ENCODE measurements around the gene CRTAC1. TPM values are rescaled to one million over a fixed set of nuclear protein-coding genes. Genes with fewer than 3 reads are reported as not detected.
"Not testable (repeated sequence)": the region's sequence is repeated elsewhere in the genome, so short reads cannot be mapped to it uniquely, and the experiment has no call there.

The CRTAC1 gene
- total RNA-seq, 1 donor, result not detected

DNA sequence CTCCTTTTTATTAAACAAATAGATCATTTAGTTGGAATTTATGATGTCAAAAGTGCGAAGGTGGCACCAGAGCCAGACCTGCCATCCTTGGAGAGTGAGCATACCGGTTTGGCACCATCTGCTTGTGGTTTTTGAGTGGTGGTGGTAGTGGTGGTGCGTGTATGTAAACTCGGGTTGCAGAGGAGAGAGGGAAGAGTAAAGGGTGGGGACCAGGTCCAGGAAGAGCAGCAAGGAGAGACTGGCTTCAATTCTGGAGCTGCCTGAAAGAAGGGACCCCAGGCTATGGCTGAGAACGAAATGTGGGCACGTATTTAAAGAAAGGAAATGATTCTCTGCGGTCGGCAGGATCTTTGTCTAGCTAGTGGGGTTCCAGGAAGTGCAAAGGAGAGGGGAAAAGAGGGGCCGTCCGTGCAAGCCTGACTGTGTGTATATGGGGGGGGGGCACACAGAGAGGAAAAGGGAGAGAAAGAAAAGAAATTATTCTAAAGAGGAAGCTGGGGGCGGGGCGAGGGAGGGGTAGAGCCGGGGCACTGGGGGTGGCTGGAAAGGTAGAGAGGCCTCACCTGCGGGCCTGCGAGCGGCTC lies 181.2 kb downstream of the CRTAC1 start:
- peak in 1 of 3 donors; percentile 17 for DNase-seq (ENCODE audit: low read depth in 2 of 3, low spot score in 2 of 3)

DNA sequence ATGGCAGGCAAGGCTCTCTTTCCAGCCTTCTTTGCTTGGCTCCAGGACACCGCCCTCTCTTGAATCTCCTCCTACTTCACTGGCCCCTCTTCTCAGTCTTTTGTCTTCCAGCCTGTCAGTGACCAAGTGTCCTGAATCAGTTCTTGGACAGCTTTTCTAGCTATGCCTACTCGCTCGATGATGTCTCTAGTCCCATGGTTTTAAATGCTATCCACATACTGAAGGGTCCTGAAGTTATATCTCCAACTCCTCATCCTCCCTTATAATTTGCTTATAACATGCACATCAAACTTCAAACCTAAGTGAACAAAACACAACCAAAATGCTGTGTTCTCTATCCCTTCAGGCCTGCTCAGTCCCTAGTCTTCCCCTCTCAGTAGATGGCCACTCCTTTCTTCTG lies 185.7 kb downstream of the CRTAC1 start:
- DNase-seq (ENCODE audit: low read depth in 2 of 3, low spot score in 2 of 3), result no peak

DNA sequence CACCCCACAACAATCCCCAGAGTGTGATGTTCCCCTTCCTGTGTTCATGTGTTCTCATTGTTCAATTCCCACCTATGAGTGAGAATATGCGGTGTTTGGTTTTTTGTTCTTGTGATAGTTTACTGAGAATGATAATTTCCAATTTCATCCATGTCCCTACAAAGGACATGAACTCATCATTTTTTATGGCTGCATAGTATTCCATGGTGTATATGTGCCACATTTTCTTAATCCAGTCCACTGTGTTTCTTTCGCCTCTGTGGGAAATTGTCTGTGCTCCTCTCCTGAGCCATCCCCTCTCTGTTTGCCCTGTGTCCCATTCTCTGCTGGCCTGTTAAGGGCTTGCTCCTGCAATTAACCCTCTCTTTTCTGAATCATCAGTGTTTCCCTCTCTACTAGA lies 186.4 kb downstream of the CRTAC1 start:
- DNase-seq (ENCODE audit: low read depth in 2 of 3, low spot score in 2 of 3), result not testable (repeated sequence)

DNA sequence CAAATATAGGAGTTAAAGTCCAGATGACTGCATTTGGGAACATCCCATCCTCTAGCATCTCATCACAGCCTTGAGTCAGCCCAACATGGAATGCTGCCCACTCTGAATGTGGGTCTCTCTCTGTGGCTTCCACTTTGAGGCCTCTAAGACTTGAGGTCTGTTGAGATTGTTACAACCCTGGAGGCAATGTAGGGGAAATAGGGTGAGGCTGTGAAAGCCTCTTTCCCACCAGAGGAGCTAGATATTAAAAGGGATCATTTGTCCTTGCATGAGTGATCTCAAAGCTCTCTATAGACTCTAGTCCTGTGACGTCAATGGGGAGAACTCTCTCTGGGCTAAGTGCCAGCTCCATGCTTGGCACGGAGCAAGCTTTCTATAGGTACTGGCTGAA lies 187.1 kb downstream of the CRTAC1 start:
- DNase-seq (ENCODE audit: low read depth in 2 of 3, low spot score in 2 of 3), result no peak

DNA sequence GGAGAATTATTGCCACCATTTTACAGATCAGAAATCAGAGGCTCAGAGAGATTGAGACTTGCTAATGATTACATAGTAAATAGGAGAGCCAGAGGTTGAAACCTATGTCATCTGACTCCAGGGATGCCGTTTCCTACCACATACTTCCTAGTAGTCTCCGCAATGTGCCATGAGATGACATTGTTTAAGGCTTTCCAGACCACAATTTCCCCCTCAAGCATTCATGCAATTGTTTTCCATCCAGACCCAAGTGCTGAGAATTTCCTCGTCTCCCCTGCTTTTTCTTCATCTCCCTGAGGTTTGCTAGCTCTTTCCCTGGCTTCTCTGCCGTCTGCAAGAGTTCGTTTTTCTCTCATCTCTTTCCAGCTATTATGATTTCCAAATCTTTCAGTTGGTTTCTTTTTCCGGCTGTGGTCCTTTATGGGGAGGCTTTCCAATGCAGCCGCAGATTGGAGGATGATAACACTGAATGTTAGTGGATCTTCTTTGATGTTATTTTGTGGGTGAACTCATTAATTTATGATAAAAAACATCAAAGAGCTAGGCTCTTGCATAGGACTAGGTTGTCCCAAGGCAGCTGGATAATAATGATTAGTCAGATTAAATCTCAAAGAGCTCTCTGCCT lies 187.7 kb downstream of the CRTAC1 start:
- peak in 2 of 3 donors; percentile 18 to 20 for DNase-seq (ENCODE audit: low read depth in 2 of 3, low spot score in 2 of 3)

DNA sequence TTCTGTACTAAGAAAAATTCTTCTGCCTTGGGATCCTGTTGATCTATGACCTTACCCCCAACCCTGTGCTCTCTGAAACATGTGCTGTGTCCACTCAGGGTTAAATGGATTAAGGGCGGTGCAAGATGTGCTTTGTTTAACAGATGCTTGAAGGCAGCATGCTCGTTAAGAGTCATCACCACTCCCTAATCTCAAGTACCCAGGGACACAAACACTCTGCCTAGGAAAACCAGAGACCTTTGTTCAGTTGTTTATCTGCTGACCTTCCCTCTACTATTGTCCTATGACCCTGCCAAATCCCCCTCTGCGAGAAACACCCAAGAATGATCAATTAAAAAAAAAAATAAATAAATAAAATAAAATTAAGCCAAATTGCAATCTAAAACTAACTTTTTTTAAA lies 188.3 kb downstream of the CRTAC1 start:
- DNase-seq (ENCODE audit: low read depth in 2 of 3, low spot score in 2 of 3), result not testable (repeated sequence)

DNA sequence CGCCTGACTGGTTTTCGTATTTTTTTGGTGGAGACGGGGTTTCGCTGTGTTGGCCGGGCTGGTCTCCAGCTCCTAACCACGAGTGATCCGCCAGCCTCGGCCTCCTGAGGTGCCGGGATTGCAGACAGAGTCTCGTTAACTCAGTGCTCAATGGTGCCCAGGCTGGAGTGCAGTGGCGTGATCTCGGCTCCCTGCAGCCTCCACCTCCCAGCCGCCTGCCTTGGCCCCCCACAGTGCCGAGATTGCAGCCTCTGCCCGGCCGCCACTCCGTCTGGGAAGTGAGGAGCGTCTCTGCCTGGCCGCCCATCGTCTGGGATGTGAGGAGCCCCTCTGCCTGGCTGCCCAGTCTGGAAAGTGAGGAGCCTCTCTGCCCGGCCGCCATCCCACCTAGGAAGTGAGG lies 189.3 kb downstream of the CRTAC1 start:
- not testable (repeated sequence) for DNase-seq (ENCODE audit: low read depth in 2 of 3, low spot score in 2 of 3)

DNA sequence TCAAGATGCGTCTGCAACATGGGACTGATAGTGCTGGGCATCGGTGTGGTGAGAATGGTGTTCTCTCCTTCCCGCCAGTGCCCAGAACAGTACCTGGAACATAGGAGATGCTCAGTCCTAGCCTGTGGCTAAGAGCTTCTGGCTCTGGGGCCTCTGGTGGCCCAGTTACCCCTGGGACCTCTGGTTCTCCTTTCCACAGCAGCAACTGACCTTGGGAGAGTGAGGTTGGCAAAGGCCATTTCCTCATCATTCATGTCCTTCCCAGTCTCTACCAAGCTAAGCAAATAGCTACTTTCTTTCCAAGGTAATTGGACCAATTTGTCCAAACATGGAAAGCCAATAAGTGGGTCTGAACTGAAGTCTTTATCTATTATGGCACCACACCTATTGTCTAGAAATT lies 192.3 kb downstream of the CRTAC1 start:
- no peak for DNase-seq (ENCODE audit: low read depth in 2 of 3, low spot score in 2 of 3)

DNA sequence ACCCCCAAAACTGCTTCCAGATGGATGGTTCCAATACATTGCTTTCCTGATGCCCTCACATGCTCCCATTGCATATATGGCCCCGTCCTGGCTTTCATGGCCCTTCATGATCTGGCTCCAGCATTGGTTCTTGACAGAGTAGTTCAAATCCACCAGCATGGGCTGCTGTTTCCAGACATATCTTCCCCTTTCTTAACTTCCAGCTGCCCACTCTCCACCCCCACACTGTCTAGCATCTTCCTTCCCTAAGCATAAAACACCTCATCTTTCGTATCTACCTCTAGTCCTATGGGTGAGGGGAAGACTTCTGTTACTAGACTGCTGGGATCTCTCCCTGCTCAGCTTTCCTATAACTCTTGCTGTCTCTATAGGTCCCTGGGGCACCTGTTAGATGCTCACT lies 194.0 kb downstream of the CRTAC1 start:
- no peak for DNase-seq (ENCODE audit: low read depth in 2 of 3, low spot score in 2 of 3)

DNA sequence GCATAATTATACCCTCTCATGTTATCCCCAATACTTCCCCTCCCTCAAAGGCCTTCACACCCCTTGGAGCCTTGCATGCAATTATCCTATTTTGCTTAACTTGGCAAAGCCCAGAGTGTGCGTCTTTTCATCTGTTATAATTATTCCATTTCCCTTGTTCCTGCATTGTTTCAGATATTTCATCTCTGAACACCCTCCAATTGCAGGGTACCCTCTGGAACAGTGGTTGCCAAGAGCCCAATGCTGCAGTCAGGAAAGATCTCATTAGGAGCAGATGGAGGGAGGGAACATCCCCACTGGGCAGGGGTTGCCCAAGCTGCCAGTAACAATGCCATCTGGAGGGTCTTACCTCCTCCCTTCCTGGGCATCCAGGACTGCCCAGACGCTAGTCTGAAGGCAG lies 199.2 kb downstream of the CRTAC1 start:
- no peak for DNase-seq (ENCODE audit: low read depth in 2 of 3, low spot score in 2 of 3)

DNA sequence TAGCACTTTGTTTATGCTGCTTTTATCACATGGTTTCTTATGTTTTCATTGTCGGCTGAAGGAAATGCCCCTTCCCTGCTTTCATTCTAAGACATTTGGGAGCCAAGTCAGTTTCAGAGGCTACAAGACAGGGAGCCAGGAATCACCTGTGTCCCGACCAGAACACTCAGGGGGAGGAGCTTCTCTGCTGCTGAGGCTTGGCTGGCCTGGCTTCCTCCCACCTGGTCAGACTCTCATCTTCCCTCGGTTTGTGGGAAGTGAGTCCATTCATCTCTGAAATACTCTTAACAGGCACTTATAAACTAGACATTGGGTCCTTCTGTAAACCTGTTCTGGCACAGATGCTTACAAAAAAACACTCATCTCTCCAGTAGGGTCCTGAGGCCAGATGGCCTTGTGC lies 200.4 kb downstream of the CRTAC1 start:
- DNase-seq (ENCODE audit: low read depth in 2 of 3, low spot score in 2 of 3), result no peak

DNA sequence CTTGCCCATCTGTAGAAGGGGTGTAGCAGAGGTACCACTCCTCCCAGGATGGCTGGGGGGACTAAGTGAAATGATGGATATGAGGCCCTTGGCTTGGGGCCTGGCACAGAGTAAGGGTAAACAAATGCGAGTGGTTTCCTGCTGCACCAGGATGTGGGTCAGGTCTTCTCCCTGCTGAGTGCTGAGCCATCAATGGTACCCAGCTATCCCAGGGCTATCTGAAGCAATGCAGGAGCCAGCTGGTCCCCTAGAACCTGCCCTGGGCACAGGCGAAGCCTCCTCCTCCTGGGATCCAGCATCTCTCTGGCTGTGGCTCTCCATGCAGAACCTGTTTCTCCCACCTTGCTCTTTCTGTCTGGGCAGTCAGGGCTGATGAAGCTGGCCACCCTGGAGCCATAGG lies 201.7 kb downstream of the CRTAC1 start:
- no peak for DNase-seq (ENCODE audit: low read depth in 2 of 3, low spot score in 2 of 3)

DNA sequence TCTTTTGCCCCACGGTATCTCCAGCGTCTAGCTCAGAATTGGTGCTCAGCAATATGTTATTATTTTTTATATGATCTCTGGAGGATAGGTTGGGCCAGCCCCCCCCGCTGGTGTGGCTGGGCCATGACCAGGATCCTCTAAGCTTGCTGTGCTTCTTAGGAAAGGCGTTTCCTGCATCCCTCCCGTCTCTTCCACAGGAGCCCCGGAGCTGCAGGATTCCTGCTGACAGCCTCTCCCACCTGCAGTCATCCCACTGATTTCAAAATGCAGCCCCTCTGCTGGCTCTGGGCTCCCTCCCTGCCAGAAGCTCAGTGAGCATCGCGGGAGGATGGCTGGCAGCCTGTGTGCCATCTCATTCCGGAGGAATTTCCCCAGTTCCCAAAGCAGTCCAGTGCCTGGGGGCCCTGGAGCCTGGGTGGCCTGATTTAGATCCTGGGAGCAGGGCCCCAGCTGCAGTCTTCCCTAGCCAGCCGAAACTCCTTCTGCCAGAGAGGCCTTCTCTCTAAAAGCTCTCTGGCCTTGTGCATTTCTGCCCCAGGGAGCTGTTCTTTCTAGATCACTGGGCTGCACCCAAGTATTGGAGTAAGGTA lies 202.6 kb downstream of the CRTAC1 start:
- no peak for DNase-seq (ENCODE audit: low read depth in 2 of 3, low spot score in 2 of 3)

DNA sequence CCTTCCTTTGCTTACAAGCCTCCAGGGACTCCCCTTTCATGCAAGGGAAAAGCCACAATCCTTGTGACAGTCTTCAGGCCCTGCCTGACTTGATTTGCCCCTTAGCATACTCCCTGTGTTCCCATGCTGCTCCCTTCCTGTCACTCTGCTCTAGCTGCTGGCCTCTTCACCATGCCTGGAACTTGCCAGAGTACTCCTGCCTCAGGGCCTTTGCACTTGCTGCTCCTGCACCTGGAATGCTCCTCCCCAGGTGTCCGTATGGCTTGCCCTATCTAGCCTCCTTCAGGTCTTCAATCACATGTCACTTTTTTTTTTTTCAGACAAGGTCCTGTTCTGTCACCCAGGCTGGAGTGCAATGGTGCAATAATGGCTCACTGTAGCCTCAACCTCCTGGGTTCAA lies 203.5 kb downstream of the CRTAC1 start:
- DNase-seq (ENCODE audit: low read depth in 2 of 3, low spot score in 2 of 3), result no peak

DNA sequence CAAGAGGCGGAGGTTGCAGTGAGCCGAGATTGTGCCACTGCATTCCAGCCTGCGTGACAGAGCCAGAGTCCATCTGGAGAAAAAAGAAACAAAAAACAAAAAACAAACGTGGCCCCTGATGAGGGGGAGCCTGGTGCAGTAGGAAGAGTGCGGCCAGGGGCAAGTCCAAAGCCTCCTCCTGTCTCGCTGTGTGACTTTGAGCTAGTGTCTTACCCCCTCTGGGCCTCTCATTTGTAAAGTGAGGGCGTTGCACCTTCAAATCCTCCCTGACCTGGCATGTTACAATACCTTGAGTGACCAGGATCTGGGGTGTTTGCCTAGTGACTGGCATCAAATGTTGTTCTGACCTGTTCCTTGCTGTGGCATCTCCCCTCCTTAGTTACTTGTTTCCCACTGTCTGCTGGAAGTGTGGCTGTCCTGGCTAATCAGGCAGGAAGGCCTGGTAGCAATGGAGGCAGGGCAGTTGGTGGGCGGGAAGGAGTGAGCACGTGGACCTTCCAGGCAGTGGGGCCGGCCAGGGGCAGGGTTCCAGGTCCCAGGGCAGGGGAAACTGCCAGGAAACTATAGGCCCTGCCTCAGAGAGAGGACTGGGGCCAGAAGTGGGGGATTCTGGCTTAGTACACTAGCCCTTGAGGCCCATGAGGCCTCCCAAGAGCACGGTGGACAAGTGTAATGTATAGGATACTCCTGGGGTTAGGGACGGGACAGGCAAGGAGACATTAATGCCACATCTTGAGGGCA lies 205.2 kb downstream of the CRTAC1 start:
- DNase-seq (ENCODE audit: low read depth in 2 of 3, low spot score in 2 of 3), result no peak

DNA sequence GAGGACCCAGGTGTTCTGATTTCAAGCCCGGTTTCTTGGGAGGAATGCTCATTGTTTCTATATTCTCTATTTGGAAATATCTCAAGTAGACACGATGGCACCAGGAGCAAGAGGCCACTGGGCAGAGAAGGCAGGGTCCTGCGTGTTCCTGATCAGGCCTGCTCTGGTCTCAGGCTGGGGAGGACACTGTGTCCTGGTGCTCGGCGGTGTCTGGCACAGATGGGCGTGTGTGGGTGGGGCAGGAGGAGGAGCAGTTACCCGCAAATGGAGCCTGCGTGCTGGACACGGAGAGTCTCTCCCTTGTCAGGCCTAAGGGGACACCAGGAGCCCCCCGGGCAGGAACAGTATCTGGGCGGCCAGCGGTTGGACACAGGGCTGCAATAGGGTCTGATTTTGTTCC lies 206.7 kb downstream of the CRTAC1 start:
- DNase-seq (ENCODE audit: low read depth in 2 of 3, low spot score in 2 of 3), result no peak

DNA sequence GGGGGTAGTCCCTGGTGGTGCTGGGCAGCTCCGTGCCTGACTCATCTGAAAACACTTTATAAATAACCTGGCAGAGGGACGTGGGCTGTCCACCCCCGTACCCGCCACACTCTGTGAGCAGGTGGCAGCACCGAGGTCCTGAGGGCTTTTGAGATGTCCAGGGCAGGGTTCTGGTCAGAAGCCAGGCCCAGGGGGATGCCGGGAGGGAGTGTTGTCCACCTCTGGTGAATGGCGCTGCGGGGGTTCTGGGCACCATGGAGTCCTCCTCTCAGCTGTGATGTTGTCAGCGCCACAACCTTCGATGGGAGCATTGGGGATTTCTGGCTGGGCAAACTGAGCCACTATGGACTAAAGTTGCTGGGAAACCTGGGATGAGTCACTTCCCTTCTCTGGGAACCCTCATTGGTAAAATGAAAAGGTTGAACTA lies 208.1 kb downstream of the CRTAC1 start:
- DNase-seq (ENCODE audit: low read depth in 2 of 3, low spot score in 2 of 3), result no peak

DNA sequence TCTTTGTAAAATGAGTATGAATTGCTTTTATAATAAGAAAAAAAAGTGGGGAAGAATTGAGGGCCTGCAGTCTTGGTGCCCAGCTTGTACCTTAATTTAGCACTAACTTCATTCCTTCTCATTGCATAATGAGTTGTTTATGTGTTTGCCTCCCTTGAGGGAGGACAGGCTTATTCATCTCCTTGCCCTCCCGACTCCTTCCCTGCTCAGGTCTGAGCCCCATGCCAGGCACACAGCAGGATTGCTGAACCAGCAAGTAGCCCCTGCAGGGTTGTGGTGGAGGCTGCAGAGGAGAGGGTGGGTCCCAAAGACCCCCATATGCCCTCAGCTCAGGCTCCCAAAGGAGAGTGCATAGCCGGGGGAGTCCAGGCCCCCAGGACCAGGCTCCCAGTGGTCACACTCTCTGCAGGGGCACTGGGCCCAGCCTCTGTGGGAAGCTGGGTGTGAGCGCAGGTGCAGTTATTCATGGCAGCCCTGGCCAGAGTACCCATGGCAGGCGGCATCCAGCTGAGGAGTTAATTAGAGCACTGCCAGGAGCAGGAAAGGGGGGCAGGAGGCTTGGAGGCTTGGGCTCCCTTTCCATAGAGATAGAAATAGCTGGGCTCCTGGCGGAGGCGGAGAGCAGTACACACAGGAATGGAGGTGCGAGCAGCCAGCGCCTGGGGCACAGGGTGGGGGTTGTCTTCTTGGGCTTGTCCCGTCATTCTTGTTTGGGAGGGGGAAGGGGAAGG lies 208.9 kb downstream of the CRTAC1 start:
- DNase-seq (ENCODE audit: low read depth in 2 of 3, low spot score in 2 of 3), result no peak

DNA sequence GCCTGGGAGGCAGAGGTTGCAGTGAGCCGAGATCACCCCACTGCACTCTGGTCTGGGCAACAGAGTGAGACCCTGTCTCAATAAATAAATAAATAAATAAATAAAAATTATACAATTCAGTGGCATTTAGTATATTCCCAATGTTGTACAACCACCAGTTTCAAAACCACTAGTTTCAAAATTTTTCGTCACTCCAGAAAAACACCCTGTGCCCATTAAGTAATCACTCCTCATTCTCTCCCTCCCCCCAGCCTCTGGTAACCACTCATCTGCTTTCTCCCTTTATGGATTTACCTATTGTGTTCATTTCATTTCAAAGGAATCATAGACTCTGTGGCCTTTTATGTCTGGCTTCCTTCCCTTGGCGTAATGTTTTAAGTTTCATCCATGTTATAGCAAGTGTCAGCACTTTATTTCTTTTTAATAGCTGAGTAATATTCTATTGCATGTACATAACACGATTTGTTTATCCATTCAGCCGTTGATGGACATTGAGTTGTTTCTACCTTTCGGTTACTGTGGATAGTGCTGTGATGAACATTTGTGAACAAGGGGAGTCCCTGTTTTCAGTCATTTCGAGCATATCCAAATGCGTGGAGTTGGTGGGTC lies 210.2 kb downstream of the CRTAC1 start:
- no peak for DNase-seq (ENCODE audit: low read depth in 2 of 3, low spot score in 2 of 3)

DNA sequence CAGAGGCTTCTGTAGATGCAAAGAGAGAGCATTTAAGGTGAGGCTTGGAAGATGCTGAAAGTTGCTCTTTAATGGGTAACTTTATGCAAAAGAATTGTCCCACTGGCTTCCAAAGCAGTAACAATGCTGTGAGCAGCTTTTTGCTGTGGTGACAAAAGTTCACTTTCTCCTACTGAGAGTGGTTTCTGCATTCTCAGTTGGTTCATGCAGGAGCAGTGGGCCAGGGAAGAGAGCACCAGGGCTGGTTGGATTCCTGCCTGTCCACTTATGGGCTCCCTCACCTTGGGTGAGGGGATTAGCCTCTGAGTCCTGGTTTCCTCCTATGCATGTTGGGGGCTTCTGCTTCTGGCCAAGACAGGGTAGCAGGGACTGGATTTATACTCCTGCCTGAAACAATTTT lies 211.8 kb downstream of the CRTAC1 start:
- DNase-seq (ENCODE audit: low read depth in 2 of 3, low spot score in 2 of 3), result no peak

DNA sequence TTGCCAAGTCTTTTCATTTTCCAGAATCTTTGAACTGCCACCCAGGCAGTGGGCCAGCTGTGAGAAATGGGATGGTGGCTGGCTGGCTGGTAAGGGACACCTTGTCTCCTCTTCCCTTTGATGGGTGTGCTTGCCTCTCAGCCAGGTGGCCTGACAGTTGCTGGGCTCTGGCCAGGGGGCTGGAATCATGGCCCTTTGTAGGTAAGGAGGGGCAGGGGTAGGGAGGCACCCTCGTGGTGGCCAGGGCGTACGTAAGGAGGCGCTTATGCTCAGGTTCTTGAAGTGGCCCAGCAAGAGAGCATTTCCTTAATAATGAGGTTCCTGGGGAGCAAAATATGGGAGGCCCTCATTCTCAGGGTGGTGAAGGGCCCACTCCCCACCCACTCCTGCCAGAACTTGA lies 213.8 kb downstream of the CRTAC1 start:
- DNase-seq (ENCODE audit: low read depth in 2 of 3, low spot score in 2 of 3), result no peak
